ENCODE data around the gene PEG3.
"Not testable (repeated sequence)": the region's sequence is repeated elsewhere in the genome, so short reads cannot be mapped to it uniquely, and the experiment has no call there.

Gene PEG3

DNA sequence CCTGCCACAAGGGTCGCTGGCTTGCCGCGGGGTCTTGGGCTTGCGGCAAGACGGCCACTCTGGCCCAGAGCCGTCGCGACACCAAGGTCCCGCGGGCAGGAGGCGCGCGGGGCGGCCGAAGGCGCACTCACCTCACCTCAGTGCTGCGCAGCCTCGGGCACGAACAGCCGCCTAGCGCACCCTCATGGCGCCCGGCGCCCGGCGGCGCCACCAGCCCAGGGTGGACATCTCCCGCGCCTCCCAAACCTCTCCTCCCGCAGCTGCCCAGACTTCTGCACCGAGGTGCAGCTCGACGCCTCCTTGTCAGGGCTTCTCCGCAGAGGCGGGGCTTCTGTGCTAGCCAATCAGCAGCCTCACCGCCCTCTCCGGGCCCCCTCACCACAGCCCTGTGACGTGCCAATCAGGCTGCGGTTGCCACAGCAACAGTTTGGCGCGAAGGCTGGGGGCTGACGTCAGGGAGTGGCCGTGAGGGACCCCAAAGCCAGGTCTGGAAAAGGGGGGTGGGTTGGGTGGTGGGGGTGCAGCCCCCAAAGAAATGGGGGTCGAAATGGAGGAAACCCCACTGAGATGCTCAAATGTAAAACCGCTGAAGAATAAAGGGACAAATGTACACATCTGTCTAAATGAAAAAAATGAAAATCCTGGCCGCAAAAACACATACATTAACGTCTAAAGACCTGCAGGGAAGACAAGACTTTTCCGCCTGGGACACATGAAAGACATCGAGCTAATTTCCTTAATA lies at the start of gene PEG3, which contains the start of gene ZIM2:
PEG3 (minus strand) TSS at position 276 of the 742 bp plus-strand sequence. CDS start 16,071 bp downstream, outside the sequence.
ZIM2 (minus strand) TSS at position 276 of the 742 bp plus-strand sequence. CDS start 16,449 bp downstream, outside the sequence.
- no peak for DNase-seq

DNA sequence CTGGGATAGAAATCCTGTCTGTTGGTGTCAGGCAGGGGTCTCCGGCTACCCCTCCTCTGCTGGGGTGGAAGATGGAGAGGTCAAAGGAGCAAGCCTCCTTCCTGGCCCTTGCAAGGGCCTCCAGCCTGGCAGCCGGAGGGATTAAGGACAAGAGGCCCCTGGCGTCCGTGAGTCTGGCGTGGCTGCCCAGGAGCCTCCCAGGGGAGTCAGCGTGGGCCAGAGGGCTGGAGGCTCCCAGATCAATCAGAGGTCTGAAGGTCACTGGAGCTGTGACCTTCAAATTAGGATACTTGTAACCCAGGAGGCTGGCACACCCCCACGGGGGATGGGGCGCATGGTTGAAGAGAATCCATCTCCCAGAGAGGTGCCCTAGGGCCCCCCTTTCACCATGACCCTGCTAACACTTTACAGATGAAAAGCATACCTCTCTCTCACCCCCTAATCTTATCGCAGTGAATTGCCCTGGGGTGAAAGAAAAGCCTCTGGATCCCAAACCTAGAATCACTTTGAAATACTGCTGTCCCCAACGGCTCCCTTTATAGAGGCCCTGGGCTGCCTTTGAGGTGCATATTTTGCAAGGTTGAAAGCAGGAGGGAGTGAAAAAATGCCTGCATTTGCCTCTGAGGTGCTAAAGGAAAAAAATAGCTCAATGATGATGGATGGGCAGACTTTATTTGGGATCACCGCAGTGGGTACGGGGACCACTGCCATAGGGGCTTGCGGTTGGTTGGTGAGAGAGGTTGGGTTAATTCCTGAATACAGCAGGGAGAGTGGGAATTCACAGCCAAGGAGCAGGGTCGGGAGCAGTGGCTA lies 44.9 kb upstream of the PEG3 start:
- no peak for DNase-seq

DNA sequence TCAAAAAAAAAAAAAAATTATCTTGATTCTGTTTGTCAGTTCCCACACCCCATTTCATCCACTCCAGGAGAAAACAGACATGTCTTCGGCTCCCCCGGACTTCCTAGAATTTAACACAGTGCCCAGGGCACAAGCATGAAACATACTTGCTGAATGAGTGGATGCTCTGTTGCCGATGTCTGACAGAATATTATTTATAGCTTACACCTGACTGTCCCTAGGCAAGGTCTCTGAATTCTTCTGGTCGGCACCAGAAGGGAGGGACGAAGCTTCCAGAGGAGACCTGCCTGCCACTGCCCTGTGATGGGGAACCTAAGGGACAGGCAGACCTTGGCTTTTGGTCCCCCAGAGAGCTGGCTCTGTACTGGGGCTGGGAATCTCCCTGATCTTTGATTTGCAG lies 43.9 kb upstream of the PEG3 start:
- DNase-seq = no peak

DNA sequence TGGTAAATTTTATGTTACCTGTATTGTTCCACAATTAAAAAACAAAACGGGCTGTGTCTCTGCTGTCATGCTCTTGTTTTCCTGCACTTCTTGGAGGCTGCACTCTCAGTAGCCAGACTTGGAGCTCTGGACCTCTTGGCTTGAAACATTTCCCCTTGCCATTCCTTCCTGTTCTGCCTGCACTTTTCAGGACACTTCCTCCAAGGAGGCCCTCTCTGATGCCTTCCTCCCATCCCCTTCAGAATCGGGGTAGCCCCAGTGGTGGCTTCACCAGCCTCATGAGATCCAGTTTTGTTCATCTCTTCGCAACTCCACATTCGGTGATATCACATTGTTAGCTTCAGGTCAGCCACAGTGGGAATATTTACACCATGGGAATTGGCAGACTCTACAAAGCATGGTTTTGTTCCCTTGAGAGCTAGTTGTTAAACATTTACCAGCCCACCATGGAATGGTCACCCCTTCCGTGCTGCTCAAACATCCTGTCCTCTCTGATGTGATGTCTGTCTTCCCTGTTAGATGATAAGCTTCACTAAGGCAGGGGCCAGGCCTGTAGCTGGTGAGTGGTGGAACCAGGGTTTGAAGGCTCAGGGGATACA lies 40.2 kb upstream of the PEG3 start:
- no peak for DNase-seq

DNA sequence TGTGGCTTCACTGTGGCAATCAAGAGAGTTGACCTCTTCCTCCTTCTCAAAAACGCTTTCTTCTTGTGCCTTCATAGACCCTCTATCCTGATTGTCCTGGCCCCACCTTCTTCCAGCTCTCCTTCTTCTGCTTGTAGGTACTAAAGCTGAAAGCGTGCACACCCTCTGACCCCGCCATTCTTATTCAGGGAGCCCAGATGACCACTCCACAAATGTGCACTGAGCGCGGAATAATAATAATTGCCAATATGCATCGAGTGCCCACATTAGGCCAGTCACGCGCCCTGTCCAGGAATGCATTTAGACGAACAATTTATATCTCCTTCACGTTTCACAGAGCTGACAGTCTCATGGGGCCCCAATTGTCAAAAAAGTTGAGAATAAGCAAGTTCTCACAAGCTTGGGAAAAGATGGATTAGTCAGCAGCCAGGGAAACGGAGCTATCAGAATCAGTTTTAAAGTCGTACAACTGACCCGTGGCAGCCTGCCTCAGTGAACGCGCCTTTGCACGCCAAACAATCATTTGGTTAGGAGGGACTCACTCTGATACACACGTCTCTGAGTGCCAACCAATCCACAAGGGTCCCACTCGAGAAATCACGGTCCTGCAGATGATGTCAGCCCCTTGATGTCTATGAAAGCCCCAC lies 36.7 kb upstream of the PEG3 start:
- DNase-seq = no peak

DNA sequence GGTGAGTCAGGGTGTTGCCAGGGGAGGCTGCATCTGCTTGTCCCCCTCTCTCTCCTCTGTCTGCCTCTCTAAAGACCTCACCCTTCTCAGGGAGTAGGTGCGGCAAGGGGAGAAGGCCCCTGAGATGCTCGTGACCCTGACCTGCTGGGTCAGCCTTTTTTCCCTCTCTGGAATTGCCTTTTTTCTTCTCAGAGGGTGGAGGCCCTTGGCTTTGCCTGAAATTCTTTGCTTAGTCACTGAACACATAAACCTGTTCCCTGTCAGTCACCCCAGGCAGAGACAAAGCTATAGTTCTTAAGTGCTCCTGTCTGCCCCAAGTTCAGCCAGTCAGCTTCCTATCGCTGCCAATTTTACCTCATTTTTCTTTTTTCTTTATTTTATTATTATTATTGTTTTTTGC lies 35.2 kb upstream of the PEG3 start:
- no peak for DNase-seq

DNA sequence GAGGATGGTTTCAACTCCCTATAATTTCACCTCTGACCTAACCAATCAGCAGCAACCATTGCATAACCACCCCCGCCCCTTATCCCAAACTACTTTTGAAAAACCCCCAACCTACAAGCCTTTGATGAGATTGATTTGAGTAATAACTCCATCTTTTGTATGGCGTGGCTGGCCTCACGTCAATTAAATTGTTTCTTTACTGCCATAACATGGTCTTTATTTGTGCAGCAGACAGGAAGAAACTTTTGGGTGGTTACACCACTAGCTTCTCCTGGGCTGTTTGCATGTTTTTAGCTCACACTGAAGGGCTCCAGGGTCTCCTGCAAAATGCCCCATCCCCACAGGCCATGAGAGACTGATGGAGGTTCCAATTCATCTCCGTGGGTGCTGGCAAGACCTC lies 34.0 kb upstream of the PEG3 start:
- no peak for DNase-seq

DNA sequence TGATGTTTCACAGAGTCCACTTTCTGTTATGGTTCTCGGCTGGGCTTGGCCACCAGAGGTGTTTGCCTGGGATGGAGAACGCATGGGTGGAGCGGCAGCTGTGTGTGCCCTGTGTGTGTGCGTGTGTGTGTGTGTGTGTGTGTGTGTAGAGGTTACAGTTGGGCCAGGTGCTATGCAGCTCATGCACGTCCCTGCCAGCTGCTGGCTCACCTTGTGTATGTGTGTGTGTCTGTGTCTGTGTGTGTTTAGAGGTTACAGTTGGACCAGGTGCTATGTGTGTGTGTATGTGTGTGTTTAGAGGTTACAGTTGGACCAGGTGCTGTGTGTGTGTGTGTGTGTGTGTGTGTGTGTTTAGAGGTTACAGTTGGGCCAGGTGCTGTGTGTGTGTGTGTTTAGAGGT lies 33.0 kb upstream of the PEG3 start:
- no peak for DNase-seq

DNA sequence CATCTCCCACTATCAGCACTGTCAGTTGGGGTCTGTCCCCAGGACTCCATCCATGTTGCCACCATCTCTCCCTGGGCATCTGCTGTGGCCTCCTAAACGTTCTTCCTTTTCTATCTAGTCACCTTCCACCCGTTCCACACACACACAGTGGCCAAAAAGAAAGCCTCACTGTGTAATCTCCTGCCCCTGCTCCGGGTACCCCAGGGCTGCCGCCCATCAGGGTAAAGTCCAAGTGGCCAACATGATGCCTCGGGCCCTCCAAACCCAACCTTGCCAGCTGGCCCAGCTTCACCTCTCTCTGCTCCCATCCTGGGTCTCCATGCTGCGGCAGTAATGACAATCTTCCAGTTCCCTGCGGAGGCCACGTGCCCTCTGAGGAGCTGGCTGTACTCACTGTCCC lies 29.4 kb upstream of the PEG3 start:
- DNase-seq = no peak

DNA sequence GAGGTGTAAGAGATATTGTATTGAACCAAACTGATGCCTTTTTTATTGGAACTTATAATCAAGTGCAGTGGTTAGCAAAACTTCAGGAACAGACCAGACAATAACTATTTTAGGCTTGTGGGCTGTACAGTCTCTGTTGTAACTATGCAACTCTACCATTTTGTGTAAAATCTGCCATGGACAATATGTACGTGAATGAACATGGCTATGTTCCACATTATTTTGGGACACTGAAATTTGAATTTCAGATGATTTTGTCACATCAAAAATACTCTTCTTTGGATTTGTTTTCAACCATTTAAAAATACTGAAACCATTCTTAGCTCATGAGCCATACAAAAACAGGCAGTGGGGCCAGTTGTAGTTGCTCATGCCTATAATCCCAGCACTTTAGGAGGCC lies 27.9 kb upstream of the PEG3 start:
- no peak for DNase-seq

DNA sequence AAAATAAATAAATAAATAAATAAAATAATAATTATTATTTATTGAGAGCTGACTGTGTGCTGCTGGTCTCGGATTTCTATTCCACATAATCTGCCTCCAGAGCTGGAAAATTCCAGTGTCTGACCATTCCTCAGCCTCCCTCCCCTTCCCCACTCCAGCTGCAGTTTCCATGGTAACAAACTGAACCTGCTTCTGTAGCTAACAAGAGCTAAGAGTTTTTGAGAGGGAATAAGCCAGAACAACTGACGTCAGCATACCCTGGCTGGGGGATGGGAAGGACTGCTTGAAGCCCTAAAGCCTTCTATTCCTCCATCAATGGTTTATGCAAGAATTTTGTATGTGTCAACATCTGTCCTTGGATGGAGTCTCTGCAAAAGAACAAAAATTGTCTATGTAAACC lies 26.0 kb upstream of the PEG3 start:
- DNase-seq = no peak

DNA sequence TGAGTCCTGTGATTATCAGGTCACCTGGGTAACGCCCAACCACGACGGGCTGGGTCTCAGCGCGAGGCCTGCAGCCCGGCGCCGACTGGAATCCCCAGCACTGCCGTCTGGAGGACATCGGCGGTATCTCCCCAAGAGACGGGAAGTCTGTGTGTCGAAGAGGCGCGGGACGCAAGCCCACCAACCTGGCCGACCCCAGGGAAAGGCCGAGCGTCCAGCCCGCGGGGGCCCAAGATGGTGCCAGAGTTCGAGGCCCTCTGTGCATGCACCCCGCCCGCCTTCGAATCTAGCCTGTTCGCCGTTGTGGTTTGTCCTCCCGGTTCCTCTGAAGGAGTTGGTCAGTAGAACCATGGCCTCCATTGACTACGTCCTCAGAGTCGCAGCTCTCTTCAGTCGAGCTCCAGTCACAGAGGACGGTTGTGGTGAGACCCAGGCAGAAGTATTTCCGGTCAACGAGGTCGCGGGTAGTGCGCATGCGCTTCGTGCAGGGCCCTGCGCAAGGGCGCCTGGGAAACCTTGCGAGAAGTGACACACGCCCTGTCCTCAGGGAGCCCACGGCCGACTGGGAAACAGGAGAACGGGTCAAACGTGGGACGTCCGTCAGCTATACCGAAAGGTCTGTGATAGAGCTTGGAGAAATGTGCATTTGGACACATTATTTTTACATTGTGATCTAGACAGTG lies 24.1 kb upstream of the PEG3 start:
- no peak for DNase-seq

DNA sequence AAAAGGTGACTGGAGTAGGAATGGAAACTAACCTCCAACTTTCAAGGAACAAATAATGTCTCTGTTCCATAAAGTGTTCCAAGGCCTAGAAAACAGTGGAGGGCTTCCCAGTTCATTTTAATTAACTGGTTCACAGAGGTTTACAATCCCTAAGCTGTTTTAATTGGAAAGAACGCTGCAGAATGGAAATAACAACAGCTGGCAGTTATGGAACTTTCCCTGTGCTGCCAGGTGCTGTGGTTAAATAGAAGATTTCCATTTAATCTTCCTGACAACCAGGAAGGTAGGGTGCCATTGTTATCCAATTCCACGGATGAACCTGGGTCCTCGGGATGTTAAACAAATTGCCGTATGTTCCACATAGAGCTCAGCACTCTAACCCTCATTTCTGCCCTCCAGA lies 22.2 kb upstream of the PEG3 start:
- no peak for DNase-seq

DNA sequence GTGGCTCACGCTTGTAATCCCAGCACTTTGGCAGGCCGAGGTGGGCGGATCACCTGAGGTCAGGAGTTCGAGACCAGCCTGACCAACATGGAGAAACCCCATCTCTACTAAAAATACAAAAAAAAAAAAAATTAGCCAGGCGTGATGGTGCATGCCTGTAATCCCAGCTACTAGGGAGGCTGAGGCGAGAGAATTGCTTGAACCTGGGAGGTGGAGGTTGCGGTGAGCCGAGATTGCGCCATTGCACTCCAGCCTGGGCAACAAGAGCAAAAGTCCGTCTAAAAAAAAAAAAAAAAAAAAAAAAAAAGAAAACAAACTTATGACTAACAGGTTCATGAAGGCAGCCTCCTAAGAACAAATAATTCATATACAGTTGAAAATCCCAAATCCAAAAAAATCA lies 19.9 kb upstream of the PEG3 start:
- DNase-seq = not testable (repeated sequence)

DNA sequence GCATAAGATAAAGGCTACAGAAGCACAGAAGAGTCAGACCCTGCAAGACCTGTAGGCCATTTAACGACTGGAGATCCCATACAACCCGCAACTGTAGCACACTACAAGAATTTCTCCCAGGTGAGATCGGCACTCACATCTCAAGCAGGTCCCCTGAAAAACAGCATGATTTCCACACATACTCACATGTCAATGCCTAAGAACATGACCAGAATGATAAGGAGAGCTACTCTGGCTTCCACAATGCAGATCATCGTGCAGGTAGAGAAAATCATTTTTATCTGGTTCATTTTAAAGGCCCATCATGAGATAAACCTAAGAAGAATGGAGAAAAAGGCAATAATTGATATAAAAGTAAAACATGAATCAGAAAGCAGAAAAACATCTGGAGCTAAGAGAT lies 17.5 kb upstream of the PEG3 start:
- DNase-seq = no peak

DNA sequence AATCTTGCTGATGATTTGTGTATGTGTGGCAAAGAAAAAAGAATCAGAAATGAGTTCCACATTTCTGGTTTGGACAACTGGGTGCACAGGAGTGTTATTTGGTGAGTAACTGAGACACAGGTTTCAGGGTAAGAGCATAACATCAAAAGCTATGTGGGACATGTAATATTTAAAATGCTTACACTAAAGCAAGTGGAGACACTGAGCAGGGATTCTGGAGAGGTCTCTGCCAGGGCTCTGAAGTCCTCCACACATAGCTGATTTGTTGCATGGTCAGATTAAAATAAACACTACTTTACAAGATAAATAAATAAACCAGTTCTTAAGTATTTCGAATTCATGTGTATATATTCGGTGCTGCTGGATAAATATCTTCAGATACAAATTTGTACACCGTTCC lies 16.3 kb upstream of the PEG3 start:
- DNase-seq = no peak

DNA sequence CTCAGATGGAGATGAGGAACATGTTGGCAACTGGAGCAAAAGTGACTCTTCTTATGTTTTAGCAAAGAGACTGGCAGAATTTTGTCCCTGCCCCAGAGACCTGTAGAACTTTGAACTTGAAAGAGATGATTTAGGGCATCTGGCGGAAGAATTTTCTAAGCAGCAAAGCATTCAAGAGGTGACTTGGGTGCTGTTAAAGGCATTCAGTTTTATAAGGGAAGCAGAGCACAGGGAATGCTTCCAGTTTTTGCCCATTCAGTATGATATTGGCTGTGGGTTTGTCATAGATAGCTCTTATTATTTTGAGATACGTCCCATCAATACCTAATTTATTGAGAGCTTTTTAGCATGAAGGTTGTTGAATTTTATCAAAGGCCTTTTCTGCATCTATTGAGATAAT lies 11.8 kb upstream of the PEG3 start:
- DNase-seq = not testable (repeated sequence)

DNA sequence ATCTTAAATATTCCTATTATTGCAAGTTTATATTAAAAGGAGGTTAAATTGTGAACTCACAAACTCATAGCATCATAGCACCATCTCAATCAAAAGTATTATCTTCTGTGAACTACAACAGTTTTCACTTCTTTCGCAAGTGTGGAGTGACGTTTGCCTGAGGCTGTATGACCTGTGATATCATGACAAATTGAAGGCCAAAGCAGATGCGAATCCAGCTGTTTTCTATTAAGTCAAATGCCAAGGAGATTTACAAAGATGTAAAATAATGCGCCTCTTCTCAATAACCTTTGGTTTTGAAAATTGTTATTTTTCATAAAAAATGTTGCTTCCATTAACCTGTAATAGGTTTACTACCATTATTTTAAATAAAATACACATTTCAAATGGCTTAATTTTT lies 7.6 kb upstream of the PEG3 start:
- DNase-seq = no peak

DNA sequence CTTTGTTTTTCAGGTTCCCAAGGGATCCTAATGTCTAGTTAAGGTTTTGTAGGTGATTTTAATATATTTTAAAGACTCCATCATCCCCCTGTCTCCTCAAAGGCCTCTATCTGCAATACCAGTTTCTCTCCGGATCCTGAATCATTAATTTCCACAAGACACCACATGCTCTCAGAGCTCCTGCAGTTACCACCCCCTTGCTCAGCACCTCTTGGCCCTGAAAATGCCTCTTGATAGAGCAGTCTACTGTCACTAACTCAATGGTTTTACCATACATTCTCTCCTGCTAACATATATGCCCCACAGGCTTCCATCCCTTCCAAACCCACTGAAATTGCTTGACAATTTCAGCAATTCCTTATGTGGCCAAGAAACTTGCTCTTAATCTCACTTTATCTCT lies 1.9 kb upstream of the PEG3 start:
- no peak for DNase-seq

DNA sequence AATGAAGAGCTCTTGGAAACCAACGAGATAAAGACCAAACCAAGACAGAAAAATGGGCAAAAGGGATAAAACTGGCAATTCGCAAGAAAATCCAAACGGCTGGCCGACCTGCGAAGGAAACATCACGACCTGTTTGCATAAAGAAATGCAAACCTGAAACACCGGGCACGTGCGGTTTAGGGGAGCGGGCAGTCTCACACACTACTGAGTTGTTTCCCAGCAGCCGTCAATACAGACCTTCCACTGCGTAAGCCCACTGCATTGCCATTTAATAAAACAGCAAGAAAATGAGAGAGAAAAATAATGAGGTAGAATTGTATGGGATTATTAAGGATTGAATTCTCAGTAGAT lies 642 bp upstream of the PEG3 start:
- no peak for DNase-seq

DNA sequence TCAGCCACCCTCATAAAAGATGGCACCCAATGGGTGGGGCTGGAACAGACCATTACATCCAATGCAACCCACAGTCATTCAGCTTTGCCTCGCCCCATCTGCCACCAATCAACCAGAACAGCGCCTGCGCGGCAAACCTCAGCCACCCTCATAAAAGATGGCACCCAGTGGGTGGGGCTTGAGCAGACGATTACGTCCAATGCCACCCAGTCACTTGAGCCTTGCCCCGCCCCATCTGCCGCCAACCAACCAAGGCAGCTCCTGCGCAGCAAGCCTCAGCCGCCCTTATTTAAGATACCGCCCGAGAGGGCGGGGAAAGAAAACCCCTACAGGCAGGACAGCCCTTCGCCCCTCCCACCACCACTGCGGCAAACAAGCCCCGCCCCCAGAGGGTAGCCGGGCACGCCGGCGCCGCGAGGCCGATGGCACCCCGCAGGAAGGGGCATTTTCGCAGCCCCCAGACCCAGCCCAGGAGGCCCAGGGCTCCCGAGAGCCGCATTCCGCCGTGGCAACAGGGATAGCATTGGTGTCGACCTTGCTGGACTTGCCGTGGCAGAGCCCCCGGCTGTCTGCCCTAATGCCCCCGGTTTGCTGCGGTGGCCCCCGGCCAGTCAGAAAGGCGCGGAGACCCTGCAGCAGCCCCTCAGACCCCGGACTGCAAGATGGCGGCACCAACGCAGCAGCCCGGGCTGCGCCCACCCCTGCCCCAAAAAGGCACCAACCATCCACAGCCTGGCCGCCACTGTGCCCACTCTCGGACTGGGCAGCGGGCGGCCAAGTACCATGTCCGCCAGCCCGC lies 675 bp downstream of the PEG3 start:
- DNase-seq = no peak

Data from NCI-H2081 (cell line).